ENCODE data around the gene TRIM26.

The TRIM26 gene

GRCh38 chr6:30184417-30185031, 28.7 kb downstream of the TRIM26 start:
- no peak for DNase-seq (ENCODE audit: low spot score)
- no peak overlapping the region for H3K4me3 ChIP-seq
- TF ChIP-seq CTCF (IDR thresholded peaks at IDR 0.05) = no peak
- no peak overlapping the region for H3K27ac ChIP-seq

- DNase-seq (ENCODE audit: low spot score) = no peak
- Histone ChIP-seq H3K4me3 (no peak overlapping the region), H3K27ac (no peak overlapping the region)
- TF ChIP-seq CTCF (IDR thresholded peaks at IDR 0.05) = no peak
Observed at GRCh38 chr6:30180145-30180544, 33.1 kb downstream of the TRIM26 start.

GRCh38 chr6:30178837-30179236, 34.4 kb downstream of the TRIM26 start:
- no peak for TF ChIP-seq CTCF (IDR thresholded peaks at IDR 0.05)

GRCh38 chr6:30175765-30176164, 37.4 kb downstream of the TRIM26 start:
- Histone ChIP-seq H3K4me3 (no peak overlapping the region), H3K27ac (no peak overlapping the region)
- TF ChIP-seq CTCF (IDR thresholded peaks at IDR 0.05) = no peak
- no peak for DNase-seq (ENCODE audit: low spot score)

More at GRCh38 chr6:30178837-30179236, 34.4 kb downstream of the TRIM26 start:
- no peak for DNase-seq (ENCODE audit: low spot score)
- no peak overlapping the region for H3K4me3 ChIP-seq
- H3K27ac ChIP-seq = no peak overlapping the region

GRCh38 chr6:30172681-30173080, 40.5 kb downstream of the TRIM26 start:
- H3K27ac ChIP-seq = no peak overlapping the region
- DNase-seq (ENCODE audit: low spot score) = no peak
- no peak for TF ChIP-seq CTCF (IDR thresholded peaks at IDR 0.05)
- H3K4me3 ChIP-seq = no peak overlapping the region

GRCh38 chr6:30171677-30172471, 41.3 kb downstream of the TRIM26 start:
- H3K4me3 ChIP-seq = peak overlapping the region; percentile 44
- no peak for DNase-seq (ENCODE audit: low spot score)
- H3K27ac ChIP-seq = no peak overlapping the region
- TF ChIP-seq CTCF (IDR thresholded peaks at IDR 0.05) = no peak
